GM19193 (cell line): ENCODE data around the gene PPP2R3B.
A peak's percentile ranks its signal among the peaks of the same experiment; 100 is the strongest.

Source experiments
- POLR2A ChIP-seq: IDR thresholded peaks from 4 replicates; pipeline ENCODE4 v1.6.1; 2011; ENCODE audit not compliant: insufficient read depth, insufficient read length; ENCODE audit errors: extremely low read depth

The PPP2R3B gene

DNA sequence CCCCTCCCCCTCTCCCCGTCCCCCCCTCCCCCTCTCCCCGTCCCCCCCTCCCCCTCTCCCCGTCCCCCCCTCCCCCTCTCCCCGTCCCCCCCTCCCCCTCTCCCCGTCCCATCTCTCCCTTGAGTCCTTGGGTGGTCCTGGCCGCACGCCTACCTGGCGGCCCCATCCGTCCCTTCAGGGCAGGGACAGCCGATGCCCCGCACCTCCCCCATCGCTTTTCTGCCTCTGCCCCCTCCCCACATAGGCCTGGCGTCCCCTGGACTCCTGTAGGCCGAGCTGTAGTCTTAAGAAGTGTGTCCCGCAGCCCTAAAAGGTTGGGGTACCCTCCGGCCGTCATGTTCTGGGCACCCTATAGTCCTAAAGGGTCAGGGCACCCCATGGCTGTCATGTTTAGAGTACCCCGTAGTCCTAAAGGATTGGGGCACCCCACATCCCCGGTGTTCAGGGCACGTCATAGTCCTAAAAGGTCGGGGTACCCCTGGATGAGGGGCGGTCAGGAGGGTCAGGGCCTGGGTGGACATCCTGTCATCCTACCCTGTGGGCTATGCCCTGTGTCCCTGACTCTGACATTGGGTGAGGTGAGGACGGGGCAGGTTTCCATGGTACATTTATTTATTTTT is 57.3 kb downstream of the PPP2R3B start:
- no peak for TF ChIP-seq POLR2A

DNA sequence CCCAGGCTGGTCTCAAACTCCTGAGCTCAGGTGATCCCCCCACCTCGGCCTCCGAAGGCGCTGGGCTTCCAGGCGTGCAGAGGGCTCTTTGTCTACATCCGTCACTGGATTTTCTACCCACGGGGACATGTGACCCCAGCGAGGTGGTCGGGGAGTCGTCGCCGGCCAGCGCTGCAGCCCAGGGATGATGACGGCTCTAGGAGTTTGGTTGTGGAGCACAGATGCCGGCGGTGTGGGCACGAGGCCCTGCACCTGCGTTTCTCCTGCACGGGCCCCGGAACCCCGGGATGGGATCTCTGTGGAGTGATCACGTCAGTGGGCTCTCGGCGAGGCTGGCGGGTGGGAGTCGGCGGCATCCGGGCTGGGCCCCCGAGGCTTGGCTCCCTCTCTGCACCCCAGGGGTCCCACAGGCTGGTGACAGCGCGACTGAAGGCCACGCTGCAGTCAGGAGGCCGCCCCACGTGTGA is 59.0 kb downstream of the PPP2R3B start:
- no peak for TF ChIP-seq POLR2A

DNA sequence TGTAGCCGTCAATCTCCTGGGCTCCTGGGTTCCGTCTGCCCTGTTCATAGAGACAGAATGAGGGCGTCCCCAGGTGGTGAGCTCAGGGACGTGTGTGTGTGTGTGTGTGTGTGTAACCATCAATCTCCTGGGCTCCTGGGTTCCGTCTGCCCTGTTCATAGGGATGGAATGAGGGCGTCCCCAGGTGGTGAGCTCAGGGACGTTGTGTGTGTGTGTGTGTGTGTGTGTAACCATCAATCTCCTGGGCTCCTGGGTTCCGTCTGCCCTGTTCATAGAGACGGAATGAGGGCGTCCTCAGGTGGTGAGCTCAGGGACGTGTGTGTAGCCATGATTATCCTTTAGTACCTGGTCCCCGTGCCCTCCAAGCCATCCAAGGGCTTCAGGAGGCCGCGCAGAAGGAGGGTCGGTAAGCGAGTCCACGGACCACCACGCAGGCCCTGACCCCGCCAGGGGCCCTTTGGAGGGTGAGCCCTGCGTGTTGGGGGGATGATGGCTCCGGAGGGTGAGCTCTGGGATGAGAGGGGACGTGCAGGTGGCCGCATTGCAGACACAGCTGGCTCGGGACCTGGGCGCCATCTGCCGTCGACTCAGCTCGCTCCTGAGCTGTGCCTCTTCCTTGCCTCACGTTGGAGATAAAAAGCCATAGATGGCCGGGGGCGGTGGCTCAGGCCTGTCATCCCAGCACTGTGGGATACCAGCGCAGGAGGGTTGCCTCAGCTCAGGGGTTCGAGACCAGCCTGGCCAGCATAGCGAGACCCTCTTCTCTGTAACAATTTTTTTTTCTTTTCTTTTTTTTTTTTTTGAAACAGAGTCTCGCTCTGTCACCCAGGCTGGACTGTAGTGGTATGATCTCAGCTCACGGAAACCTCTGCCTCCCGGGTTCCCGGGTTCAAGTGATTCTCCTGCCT is 62.7 kb downstream of the PPP2R3B start:
- no peak for TF ChIP-seq POLR2A

DNA sequence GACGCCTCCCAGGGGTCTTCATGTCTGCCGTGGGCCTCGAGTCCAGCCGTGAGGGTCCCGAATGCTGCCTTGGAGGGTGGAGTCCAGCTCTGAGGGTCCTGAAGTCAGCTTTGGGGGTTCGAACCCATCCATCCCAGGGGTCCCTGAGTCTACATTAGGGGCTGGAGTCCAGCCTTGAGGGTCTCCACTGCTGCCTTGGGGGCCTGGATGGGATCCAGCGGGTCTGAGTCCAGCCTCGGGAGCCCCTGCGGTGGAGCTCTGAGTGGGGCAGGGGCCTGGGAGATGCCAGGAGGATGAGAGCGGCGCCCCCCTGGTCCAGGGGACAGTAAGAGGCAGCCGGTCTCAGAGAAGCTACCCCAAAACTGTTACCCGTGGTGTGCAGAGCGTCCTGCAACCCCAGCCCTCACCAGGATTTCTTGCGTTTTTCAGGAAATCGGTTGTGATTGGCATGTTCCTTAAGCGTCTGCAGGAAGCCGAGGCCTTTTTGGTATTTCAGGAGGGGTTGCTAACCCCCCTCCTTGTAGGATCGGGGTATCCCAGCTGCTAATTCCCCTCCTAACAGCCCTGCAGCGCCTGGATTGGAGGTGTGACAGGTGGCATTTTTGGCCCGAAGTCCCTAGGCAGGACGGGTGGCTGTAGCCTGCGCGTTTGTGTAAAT is 66.5 kb downstream of the PPP2R3B start:
- TF ChIP-seq POLR2A = no peak

DNA sequence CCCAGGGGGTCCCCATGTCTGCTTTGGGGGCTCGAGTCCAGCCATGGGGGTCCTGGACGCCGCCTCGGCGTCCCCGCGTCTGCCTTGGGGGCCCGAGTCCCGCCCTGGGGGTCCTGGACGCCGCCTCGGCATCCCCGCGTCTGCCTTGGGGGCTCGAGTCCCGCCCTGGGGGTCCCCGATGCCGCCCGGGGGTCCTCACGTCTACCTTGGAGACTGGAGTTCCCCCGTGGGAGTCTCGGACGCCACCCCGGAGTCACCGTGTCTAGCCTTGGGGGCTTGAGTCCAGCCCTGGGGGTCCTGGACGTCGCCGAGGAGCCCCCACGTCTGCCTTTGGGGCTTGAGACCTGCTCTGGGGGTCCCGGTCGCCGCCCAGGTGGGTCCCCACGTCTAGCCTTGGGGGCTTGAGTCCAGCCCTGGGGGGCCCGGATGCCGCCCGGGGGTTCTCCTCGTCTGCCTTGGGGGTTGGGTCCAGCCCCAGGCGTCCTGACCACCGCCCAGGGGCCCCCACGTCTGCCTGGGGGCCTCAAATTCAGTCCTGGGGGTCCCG is 67.1 kb downstream of the PPP2R3B start:
- TF ChIP-seq POLR2A = no peak

DNA sequence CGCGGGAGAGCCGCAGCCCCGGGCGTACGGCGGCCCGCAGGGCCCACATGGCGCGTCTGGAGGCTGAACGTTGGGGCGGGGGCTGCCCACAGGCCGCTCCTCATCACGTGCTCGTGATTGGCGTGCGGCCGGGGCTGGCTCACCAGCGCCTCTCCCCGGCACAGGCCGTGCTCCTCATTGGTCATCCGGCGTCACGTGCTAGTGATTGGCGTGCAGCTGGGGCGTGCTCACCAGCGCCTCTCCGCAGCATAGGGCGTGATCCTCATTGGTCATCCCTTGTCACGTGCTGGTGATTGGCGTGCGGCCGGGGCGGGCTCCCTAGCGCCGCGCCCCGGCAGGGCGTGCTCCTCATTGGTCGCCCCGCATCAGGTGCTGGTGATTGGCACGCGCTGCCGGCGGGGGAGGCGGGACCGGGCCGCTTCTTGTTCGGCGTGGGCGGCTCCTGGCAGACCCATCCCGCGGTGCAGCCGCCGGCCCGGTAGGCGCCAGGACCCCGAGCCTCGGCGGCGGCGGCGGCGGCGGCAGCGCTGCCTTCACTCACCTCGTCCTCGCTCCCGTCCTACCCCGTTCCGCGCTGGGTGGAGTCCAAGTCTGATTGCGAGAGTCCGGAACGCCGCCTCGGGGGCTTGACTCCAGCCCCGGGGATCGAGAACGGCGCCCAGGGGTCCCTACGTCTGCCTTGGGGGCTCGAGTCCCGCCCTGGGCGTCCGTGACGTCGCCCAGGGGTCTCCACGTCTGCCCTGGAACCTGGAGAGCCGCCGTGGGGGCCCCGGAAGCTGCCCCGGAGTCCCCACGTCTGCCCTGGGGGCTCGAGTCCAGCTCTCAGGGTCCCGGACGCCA is 67.7 kb downstream of the PPP2R3B start, which contains the start of gene GTPBP6:
Gene GTPBP6, minus strand, starts transcription at position 58 of the 840 bp plus-strand sequence. Its CDS starts 9 bp downstream, at position 49.
- TF ChIP-seq POLR2A = peak; percentile 80

DNA sequence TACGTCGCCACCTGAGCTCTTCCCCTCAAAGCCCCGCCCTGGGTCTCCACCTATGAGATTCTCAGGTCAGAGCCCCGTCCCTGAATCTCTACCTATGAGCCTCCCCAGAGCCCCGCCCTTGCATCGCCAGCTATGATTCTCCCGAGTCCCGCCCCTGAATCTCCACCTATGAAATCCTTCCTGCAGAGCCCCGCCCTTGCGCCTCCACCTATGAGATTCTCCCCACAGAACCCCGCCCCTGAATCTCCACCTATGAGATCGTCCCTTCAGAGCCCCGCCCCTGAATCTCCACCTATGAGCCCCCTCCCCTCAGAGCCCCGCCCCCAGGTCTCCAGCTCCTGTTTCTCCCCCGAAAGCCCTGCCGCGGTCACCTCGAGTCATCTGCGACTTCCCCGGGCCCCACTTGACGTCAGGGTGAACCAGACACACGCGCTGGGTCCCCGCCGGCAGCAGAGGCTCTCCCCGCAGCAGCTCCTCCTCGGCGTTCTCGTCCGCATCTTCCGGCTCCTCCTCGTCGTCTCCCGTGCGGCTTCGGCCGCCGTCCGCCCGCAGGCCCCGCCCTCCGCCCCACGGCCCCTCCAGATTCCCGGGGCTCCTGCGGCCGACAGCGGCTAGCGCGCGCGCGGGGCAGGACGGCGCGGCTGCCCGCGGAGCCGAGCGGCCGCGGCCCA is 68.5 kb downstream of the PPP2R3B start:
- TF ChIP-seq POLR2A = peak; percentile 76

DNA sequence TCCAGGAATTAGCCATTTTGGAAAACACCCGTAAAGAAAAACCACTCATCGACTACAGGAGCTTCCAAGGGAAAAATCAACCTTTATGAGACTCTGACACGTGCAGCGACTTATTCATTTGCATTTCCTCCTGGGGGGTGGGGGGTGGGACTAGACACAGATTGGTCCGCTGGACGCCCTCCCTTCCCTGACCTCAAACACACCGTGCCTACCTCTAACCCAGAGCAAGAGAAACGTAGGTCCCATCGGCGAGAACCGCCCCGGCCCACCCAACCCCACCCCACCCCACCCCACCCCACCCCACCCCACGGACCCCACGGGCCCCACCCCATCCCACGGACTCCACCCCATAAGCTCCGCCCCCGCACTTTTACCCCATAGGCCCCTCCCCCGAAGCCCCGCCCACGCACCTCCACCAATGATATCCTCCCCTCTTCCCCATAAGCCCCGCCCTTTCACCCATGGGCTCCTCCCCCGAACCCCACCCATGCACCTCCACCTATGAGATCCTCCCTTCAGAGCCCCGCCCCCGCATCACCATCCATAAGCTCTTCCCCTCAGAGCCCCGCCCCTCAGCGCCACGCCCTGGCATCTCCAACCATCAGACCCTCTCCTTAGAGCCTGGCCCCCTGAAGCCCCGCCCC is 69.2 kb downstream of the PPP2R3B start:
- TF ChIP-seq POLR2A = no peak

DNA sequence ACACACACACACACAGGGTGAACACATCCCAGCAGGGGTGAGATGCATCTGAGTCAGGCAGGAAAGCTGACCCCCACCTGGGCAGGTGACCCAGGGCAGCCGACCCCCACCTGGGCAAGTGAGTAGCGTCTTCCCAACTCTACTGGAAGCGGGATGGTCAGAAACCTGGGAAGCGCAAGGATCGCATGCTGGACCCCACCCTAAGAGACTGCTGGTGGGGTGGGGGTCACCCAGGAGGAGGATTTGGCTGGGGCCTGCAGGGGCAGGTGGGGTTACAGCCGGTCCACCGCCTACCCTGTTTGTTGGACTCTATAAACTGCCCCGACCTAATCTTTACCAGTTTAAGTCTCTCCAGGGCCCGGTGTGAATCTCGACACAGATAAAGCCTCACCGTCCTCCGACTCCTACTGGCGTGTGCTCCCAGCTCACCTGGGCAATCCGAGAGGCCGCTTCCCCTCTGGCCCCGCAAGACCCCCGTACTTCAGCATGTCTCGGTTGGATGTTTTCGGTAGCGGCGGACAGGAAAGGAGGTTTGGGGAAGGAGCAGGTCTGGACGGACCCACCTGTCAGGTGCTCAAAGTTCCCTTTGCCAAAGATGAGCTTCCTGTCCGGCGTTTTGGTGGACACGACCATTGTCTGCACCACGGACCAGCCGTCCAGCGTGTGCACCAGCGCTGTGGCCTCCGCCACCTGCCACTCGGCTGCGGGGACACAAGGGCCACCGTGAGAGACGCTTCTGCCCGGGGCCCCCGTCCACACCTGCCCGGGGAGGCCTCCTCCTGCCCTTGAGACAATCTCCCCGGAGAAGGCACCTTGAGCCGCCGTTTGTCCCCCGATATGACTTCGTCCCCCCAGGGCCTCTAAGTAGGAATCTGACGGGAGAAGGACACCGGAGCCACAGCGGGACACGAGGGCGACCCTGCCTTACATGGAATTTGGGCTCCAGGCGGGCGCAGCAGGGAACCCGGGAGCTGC is 70.1 kb downstream of the PPP2R3B start:
- TF ChIP-seq POLR2A = no peak

DNA sequence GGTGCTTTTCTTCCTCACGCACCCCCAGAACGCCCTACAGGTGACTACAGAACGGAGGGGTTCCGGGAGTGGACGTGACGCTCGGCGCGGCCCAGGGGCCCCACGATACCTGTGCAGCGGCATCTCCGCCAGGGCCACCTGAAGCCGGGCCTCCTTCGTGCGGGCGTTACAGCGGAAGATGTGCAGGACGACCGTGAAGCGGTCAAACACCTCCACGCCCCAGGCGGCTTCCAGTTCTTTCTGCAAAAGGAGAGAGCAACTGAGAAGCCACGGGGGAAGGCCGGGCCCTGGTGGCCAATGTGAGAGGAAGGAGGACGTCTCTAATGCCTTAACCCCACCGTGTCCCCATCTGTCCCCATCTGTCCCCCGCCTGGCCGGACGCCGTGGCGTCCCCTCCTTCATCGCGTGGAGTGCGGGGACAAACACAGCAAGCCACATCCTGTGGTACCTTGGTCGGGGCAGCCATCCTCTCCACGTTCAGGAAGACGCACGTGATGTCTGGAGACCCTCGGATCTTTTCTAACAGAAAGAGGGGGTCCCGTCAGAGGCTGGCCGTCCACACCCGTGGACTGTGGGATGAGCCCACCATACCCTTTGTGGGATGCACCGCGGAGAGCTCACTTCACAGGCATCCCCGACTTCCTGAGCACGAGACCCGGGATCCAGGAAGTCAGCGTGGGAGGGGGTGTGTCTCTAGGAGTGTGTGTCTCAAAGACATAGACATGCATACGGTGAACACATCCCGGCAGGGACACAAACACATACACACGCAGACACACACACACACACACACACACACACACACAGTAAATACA is 71.7 kb downstream of the PPP2R3B start:
- no peak for TF ChIP-seq POLR2A

DNA sequence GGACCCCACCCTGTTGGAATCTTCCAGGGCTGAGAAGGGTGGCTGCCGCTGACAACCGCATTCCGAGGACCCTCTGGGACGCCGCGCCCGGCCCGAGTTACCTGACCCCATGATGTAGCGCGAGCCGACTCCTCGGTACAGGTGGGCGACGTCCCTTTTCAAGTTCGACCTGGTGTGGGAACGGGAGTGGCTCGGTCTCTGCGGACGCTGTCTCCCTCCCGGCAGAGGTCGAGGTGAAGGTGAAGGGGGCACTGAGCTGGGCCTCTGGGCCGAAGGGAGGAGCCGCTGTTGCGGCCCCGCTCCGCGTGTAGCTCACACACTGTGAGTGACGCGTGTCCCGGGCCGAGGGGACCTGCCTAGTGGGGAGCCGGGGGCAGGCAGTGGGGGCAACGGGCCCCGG is 72.7 kb downstream of the PPP2R3B start:
- no peak for TF ChIP-seq POLR2A
